ENCODE measurements around the gene SNRNP70.
"Not testable (repeated sequence)": the region's sequence is repeated elsewhere in the genome, so short reads cannot be mapped to it uniquely, and the experiment has no call there.

SNRNP70 gene

DNA sequence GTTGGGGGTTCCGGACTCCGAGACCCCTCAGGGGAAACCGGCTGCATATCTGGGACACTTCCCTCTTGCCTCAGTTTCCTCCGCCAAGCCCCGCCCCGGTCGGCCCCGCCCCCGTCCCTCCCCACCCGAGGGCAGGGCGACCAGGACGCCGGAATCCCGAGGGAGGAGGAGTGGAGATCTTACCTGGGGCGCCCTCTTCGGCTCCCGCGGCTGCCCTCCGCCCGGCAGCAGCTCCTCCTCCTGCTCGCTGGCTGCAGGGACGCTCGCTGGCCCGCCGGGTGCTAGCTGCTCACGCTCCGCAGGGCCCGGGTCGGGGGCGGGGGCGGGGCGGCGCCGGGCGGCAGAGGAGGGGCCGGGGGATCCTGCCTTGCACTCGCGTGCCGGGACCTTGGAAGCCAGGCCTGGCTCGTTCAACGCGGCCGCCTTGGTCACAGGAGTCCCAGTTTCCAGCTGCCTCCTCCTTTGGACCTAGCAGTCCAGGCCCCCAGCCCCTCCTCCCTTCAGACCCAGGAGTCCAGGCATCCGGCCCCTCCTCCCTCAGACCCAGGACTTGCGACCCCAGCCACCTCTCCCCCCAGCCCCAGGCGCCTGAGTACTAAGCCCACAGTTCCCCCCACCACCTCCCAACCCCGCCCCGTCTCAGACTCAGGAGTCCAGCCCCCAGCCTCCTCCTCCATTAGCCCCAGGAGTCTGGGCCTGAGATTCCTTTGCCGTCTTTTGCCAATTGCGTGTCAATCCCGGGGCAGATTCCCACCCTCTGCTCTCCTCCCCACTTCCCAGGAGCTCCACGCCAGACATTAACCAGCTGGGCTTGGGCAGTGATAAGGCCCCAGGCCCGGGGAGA, 20.3 kb upstream of the SNRNP70 start, which contains the start of gene NTF4:
Gene NTF4 (minus strand): TSS at position 51 of the 844 bp plus-strand sequence. CDS start 2,821 bp downstream, outside the sequence.
- H3K27ac ChIP-seq (ENCODE audit: low read depth, low read length), result no peak within 1 kb of the TSS
- no peak within 1 kb of the TSS for H3K4me3 ChIP-seq (ENCODE audit: low read depth in 1 of 5, low read length in 5 of 5)
- H3K9ac ChIP-seq (ENCODE audit: low read length in 5 of 5), result no peak within 1 kb of the TSS
- H3K9me3 ChIP-seq (ENCODE audit: control insufficient read depth in 5 of 5, low read length in 5 of 5), result no peaks in the 10 kb centered on the region
- H3K27me3 ChIP-seq (ENCODE audit: control insufficient read depth in 5 of 5, insufficient read depth in 4 of 5, low read length in 5 of 5), result peaks cover 23 to 58% (median 46%) of the 10 kb centered on the region in 5 donors
- no peaks in the 10 kb centered on the region for H3K36me3 ChIP-seq (ENCODE audit: control insufficient read depth in 5 of 5, insufficient read depth in 5 of 5, low read length in 5 of 5)
- peaks cover 0 to 4% (median 0%) of the 10 kb centered on the region in 5 donors for H3K4me1 ChIP-seq (ENCODE audit: control insufficient read depth in 5 of 5, insufficient read depth in 5 of 5, low read length in 5 of 5)

DNA sequence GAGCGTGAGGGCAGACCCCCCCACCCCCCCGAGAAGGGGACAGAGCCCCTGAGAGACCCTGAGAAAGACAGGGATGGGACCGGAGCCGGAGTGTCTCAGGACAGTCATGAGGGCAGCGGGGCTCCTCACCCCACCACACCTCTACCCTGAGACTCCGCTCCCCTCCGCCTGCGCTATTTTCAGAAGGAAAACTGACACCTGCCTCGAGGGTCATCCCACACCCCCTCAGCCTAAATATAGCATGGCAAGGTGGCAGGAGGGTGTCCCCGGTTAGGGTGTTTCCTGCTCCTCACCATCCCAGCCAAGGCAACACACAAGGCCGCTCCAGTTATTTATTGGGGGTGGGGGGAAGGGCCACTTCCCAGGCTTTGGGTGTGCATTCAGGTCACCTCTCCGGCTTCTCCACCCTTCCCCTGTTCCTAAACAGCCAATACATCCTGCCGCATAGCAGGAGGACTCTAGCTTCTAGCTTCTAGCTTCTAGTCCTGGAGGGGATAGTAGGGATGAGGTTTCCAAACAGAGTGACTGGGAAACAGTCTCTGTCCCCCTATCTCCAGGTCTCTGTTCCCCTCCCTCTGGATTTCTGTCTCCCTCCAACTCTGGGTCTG, 19.2 kb upstream of the SNRNP70 start:
- Histone ChIP-seq H3K4me1 (ENCODE audit: control insufficient read depth in 5 of 5, insufficient read depth in 5 of 5, low read length in 5 of 5) (peaks cover 0 to 4% (median 0%) of the 10 kb centered on the region in 5 donors), H3K27ac (ENCODE audit: low read depth, low read length) (no peak overlapping the region), H3K4me3 (ENCODE audit: low read depth in 1 of 5, low read length in 5 of 5) (no peak overlapping the region), H3K27me3 (ENCODE audit: control insufficient read depth in 5 of 5, insufficient read depth in 4 of 5, low read length in 5 of 5) (peaks cover 28 to 66% (median 54%) of the 10 kb centered on the region in 5 donors), H3K9ac (ENCODE audit: low read length in 5 of 5) (no peak overlapping the region), H3K36me3 (ENCODE audit: control insufficient read depth in 5 of 5, insufficient read depth in 5 of 5, low read length in 5 of 5) (no peaks in the 10 kb centered on the region), H3K9me3 (ENCODE audit: control insufficient read depth in 5 of 5, low read length in 5 of 5) (no peaks in the 10 kb centered on the region)

GRCh38 chr19:49067554-49067953, 17.7 kb upstream of the SNRNP70 start:
- Histone ChIP-seq H3K4me1 (ENCODE audit: control insufficient read depth in 5 of 5, insufficient read depth in 5 of 5, low read length in 5 of 5) (peaks cover 0 to 9% (median 0%) of the 10 kb centered on the region in 5 donors), H3K27ac (ENCODE audit: low read depth, low read length) (no peak overlapping the region), H3K9ac (ENCODE audit: low read length in 5 of 5) (no peak overlapping the region), H3K27me3 (ENCODE audit: control insufficient read depth in 5 of 5, insufficient read depth in 4 of 5, low read length in 5 of 5) (peaks cover 34 to 74% (median 56%) of the 10 kb centered on the region in 5 donors), H3K4me3 (ENCODE audit: low read depth in 1 of 5, low read length in 5 of 5) (no peak overlapping the region), H3K36me3 (ENCODE audit: control insufficient read depth in 5 of 5, insufficient read depth in 5 of 5, low read length in 5 of 5) (no peaks in the 10 kb centered on the region), H3K9me3 (ENCODE audit: control insufficient read depth in 5 of 5, low read length in 5 of 5) (no peaks in the 10 kb centered on the region)

DNA sequence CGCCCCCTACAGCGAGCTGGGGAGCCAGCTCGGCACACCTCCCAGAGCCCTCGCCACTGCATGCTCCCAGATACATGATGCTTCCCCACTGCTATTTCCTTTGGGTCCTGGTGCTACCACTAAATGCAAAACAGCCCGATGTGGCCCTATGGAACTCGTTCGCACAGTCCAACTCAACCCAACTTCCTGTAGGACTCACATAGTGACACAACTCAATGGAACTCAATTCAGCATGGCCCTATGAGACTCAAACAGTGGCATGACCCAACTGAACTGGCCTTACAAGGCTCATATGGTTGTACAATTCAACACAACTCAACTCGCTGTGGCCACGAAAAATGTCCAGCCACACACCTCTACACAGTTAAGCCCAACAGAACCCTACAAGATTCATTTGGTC, 16.2 kb upstream of the SNRNP70 start:
- Histone ChIP-seq H3K9me3 (ENCODE audit: control insufficient read depth in 5 of 5, low read length in 5 of 5) (no peaks in the 10 kb centered on the region), H3K27me3 (ENCODE audit: control insufficient read depth in 5 of 5, insufficient read depth in 4 of 5, low read length in 5 of 5) (peaks cover 42 to 79% (median 62%) of the 10 kb centered on the region in 5 donors), H3K27ac (ENCODE audit: low read depth, low read length) (no peak overlapping the region), H3K4me3 (ENCODE audit: low read depth in 1 of 5, low read length in 5 of 5) (no peak overlapping the region), H3K9ac (ENCODE audit: low read length in 5 of 5) (no peak overlapping the region), H3K36me3 (ENCODE audit: control insufficient read depth in 5 of 5, insufficient read depth in 5 of 5, low read length in 5 of 5) (no peaks in the 10 kb centered on the region), H3K4me1 (ENCODE audit: control insufficient read depth in 5 of 5, insufficient read depth in 5 of 5, low read length in 5 of 5) (peaks cover 0 to 9% (median 0%) of the 10 kb centered on the region in 5 donors)

DNA sequence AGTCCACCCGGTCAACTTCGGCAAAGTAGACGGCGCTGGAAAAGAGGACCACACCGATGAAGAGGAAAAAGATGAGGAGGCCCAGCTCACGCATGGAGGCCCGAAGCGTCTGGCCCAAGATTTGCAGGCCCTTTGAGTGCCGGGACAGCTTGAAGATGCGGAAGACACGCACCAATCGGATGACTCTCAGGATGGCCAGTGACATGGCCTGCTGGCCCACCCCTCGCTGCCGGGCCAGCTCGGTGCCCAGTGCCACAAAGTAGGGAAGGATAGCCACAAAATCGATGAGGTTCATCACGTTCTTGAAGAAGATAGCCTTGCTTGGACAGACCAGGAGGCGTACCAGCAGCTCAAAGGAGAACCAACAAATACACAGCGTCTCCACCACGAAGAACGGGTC, 14.8 kb upstream of the SNRNP70 start:
- H3K27ac ChIP-seq (ENCODE audit: low read depth, low read length), result no peak overlapping the region
- no peak overlapping the region for H3K9ac ChIP-seq (ENCODE audit: low read length in 5 of 5)
- no peaks in the 10 kb centered on the region for H3K9me3 ChIP-seq (ENCODE audit: control insufficient read depth in 5 of 5, low read length in 5 of 5)
- H3K4me1 ChIP-seq (ENCODE audit: control insufficient read depth in 5 of 5, insufficient read depth in 5 of 5, low read length in 5 of 5), result peaks cover 0 to 6% (median 0%) of the 10 kb centered on the region in 5 donors
- H3K36me3 ChIP-seq (ENCODE audit: control insufficient read depth in 5 of 5, insufficient read depth in 5 of 5, low read length in 5 of 5), result no peaks in the 10 kb centered on the region
- peaks cover 41 to 71% (median 56%) of the 10 kb centered on the region in 5 donors for H3K27me3 ChIP-seq (ENCODE audit: control insufficient read depth in 5 of 5, insufficient read depth in 4 of 5, low read length in 5 of 5)
- no peak overlapping the region for H3K4me3 ChIP-seq (ENCODE audit: low read depth in 1 of 5, low read length in 5 of 5)

GRCh38 chr19:49071860-49072547, 13.2 kb upstream of the SNRNP70 start:
- Histone ChIP-seq H3K9me3 (ENCODE audit: control insufficient read depth in 5 of 5, low read length in 5 of 5) (no peaks in the 10 kb centered on the region), H3K27me3 (ENCODE audit: control insufficient read depth in 5 of 5, insufficient read depth in 4 of 5, low read length in 5 of 5) (peaks cover 26 to 55% (median 43%) of the 10 kb centered on the region in 5 donors), H3K4me1 (ENCODE audit: control insufficient read depth in 5 of 5, insufficient read depth in 5 of 5, low read length in 5 of 5) (peaks cover 0 to 6% (median 0%) of the 10 kb centered on the region in 5 donors), H3K9ac (ENCODE audit: low read length in 5 of 5) (no peak overlapping the region), H3K36me3 (ENCODE audit: control insufficient read depth in 5 of 5, insufficient read depth in 5 of 5, low read length in 5 of 5) (no peaks in the 10 kb centered on the region), H3K4me3 (ENCODE audit: low read depth in 1 of 5, low read length in 5 of 5) (no peak overlapping the region), H3K27ac (ENCODE audit: low read depth, low read length) (no peak overlapping the region)

DNA sequence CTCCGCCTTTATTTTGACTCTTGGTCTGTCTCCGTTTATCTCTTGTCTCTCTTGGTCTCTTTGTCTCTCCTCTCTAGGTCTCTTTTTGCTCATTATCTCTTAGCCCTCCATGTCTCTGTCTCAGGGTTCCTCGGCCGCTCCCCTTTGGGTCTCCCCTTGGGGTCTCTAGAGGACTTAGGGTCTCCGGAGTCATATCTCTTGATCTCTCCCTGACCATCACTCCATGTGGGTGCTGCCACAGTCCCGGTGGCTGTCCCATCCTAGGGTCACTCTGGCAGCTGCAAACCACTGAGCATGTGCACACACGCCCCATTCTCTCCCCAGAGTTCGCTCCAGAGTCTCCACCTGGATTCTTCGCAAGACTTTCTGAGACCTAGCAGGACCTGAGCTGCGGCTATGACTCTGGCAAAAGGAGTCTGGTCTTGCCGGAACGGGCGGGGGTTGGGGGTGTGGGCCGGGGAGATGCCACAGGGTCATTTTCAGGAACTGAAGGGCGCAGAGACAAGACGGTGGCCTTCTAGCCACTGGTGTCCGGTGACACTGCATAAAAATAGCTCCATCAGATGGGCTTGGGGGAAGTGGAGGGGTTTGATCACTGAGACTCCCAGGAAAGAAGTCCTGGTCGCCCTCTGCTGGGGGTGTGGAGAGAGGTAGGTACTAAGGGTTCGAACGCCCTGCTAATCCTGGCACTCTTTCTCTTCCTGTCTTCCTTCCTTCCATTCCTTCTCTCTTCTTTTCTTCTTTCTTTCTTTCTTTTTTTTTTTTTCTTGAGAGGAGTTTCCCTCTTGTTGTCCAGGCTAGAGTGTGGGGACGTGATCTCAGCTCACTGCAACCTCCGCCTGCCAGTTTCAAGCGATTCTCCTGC, 11.5 kb upstream of the SNRNP70 start:
- Histone ChIP-seq H3K4me3 (ENCODE audit: low read depth in 1 of 5, low read length in 5 of 5) (no peak overlapping the region), H3K36me3 (ENCODE audit: control insufficient read depth in 5 of 5, insufficient read depth in 5 of 5, low read length in 5 of 5) (no peaks in the 10 kb centered on the region), H3K9me3 (ENCODE audit: control insufficient read depth in 5 of 5, low read length in 5 of 5) (no peaks in the 10 kb centered on the region), H3K9ac (ENCODE audit: low read length in 5 of 5) (no peak overlapping the region), H3K4me1 (ENCODE audit: control insufficient read depth in 5 of 5, insufficient read depth in 5 of 5, low read length in 5 of 5) (peaks cover 0 to 6% (median 0%) of the 10 kb centered on the region in 5 donors), H3K27me3 (ENCODE audit: control insufficient read depth in 5 of 5, insufficient read depth in 4 of 5, low read length in 5 of 5) (peaks cover 26 to 45% (median 36%) of the 10 kb centered on the region in 5 donors), H3K27ac (ENCODE audit: low read depth, low read length) (no peak overlapping the region)

DNA sequence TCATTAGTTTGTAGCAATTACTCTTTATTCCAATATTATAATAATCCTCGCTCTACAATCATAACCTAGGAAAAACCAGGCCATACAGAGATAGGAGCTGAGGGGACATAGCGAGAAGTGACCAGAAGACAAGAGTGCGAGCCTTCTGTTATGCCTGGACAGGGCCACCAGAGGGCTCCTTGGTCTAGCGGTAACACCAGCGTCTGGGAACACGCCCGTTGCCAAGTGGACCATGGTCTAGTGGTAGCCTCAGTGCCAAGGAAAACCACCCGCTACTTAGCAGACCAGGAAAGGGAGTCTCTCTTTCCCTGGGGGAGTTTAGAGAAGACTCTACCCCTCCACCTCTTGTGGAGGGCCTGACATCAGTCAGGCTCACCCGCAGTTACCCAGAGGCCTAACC, 10.4 kb upstream of the SNRNP70 start:
- H3K9me3 ChIP-seq (ENCODE audit: control insufficient read depth in 5 of 5, low read length in 5 of 5); H3K27ac ChIP-seq (ENCODE audit: low read depth, low read length); H3K4me3 ChIP-seq (ENCODE audit: low read depth in 1 of 5, low read length in 5 of 5); H3K36me3 ChIP-seq (ENCODE audit: control insufficient read depth in 5 of 5, insufficient read depth in 5 of 5, low read length in 5 of 5); H3K9ac ChIP-seq (ENCODE audit: low read length in 5 of 5); H3K4me1 ChIP-seq (ENCODE audit: control insufficient read depth in 5 of 5, insufficient read depth in 5 of 5, low read length in 5 of 5): not testable (repeated sequence)
- peaks cover 25 to 35% (median 30%) of the 10 kb centered on the region in 5 donors for H3K27me3 ChIP-seq (ENCODE audit: control insufficient read depth in 5 of 5, insufficient read depth in 4 of 5, low read length in 5 of 5)

GRCh38 chr19:49080392-49080791, 4.9 kb upstream of the SNRNP70 start:
- no peaks in the 10 kb centered on the region for H3K27me3 ChIP-seq (ENCODE audit: control insufficient read depth in 5 of 5, insufficient read depth in 4 of 5, low read length in 5 of 5)
- H3K4me3 ChIP-seq (ENCODE audit: low read depth in 1 of 5, low read length in 5 of 5), result no peak overlapping the region
- no peaks in the 10 kb centered on the region for H3K9me3 ChIP-seq (ENCODE audit: control insufficient read depth in 5 of 5, low read length in 5 of 5)
- H3K4me1 ChIP-seq (ENCODE audit: control insufficient read depth in 5 of 5, insufficient read depth in 5 of 5, low read length in 5 of 5), result peaks cover 0 to 5% (median 4%) of the 10 kb centered on the region in 5 donors
- no peak overlapping the region for H3K9ac ChIP-seq (ENCODE audit: low read length in 5 of 5)
- H3K27ac ChIP-seq (ENCODE audit: low read depth, low read length), result no peak overlapping the region
- H3K36me3 ChIP-seq (ENCODE audit: control insufficient read depth in 5 of 5, insufficient read depth in 5 of 5, low read length in 5 of 5), result no peaks in the 10 kb centered on the region
